ENCODE data around the gene SPAG17.

Gene SPAG17

DNA sequence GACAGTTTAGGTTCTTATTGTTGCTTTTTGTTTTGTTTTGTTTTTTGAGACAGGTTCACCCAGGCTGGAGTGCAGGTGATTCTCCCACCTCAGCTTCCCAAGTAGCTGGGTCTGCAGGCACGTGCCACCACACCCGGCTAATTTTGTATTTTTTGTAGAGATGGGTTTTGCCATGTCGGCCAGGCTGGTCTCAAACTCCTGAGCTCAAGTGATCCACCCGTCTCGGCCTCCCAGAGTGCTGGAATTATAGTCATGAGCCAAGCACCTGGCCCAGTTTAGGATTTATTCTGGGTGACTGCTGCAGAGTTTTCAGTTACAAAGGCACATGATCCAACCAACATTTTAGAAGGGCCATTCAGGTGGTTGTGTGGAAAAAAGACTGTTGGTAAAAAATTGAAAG, 102.0 kb downstream of the SPAG17 start:
- no CpG with 5 or more reads among the region's 5 CpGs for WGBS, 2 donors (ENCODE audit: extremely low coverage in 2 of 2, insufficient read length in 2 of 2, insufficient replicate concordance in 1 of 2)

DNA sequence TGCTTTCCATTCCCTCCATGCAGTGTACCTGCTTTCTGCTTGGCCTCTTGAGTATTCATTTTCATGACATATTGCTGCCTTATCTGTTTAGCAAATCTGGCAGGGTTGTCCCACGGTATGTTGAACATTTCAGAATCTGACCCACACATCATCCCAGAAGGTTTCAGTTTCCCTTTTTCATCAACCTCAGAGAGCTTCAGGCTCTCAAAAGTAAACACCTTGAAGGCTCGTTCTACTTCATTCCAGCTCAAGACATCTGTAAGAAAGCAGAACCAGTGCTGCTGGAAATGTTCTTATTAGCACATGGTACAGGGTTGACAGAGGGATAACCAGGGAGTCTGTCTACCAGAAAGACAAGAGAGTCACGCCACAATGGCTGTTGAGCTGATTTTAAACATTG, 103.6 kb downstream of the SPAG17 start:
- Histone ChIP-seq H3K9ac (ENCODE audit: low read depth, low read length, poor library complexity) (no peak overlapping the region), H4K91ac (ENCODE audit: low read depth, low read length, poor library complexity) (no peak overlapping the region), H3K4me3 (ENCODE audit: low read length in 2 of 2) (no peak overlapping the region), H3K4ac (ENCODE audit: low read length) (no peak overlapping the region), H2BK15ac (ENCODE audit: low read length) (no peak overlapping the region), H2AK5ac (ENCODE audit: low read depth, low read length) (no peak overlapping the region), H3K27me3 (ENCODE audit: control insufficient read depth in 3 of 3, insufficient read depth in 3 of 3, low read depth in 1 of 3, low read length in 3 of 3) (no peaks in the 10 kb centered on the region), H3K4me1 (ENCODE audit: control insufficient read depth in 2 of 2, insufficient read depth in 1 of 2, low read depth in 1 of 2, low read length in 2 of 2) (no peaks in the 10 kb centered on the region), H3K79me1 (ENCODE audit: low read depth, low read length) (no peaks in the 10 kb centered on the region), H3K23ac (ENCODE audit: low read depth, low read length, poor library complexity) (no peak overlapping the region), H3K4me2 (ENCODE audit: insufficient read depth, low read length, poor library complexity, severe bottlenecking) (no peak overlapping the region), H2BK120ac (ENCODE audit: low read depth, low read length) (no peak overlapping the region), H3K9me3 (replicated peaks in 1 of 2; ENCODE audit: control insufficient read depth in 2 of 2, insufficient read depth in 1 of 2, low read depth in 1 of 2, low read length in 2 of 2) (no peaks in the 10 kb centered on the region), H3K18ac (ENCODE audit: low read length) (no peak overlapping the region), H2AFZ (ENCODE audit: low read length) (no peak overlapping the region), H3K14ac (ENCODE audit: low read length) (no peak overlapping the region), H3K36me3 (replicated peaks in 1 of 2; ENCODE audit: control insufficient read depth in 2 of 2, insufficient read depth in 2 of 2, low read length in 2 of 2) (no peaks in the 10 kb centered on the region), H2BK5ac (ENCODE audit: low read length) (no peak overlapping the region), H4K8ac (ENCODE audit: low read depth, low read length) (no peak overlapping the region), H3K27ac (replicated peaks; ENCODE audit: low read length) (no peak overlapping the region), H2BK12ac (ENCODE audit: low read length) (no peak overlapping the region)
- no peak for DNase-seq (ENCODE audit: low spot score)
- WGBS, 2 donors (ENCODE audit: extremely low coverage in 2 of 2, insufficient read length in 2 of 2, insufficient replicate concordance in 1 of 2), result no CpG with 5 or more reads among the region's 3 CpGs

More for the DNA sequence above, 102.0 kb downstream of the SPAG17 start:
- H2AK5ac ChIP-seq (ENCODE audit: low read depth, low read length), result no peak overlapping the region
- H4K91ac ChIP-seq (ENCODE audit: low read depth, low read length, poor library complexity), result no peak overlapping the region
- no peak overlapping the region for H3K27ac ChIP-seq (replicated peaks; ENCODE audit: low read length)
- H3K27me3 ChIP-seq (ENCODE audit: control insufficient read depth in 3 of 3, insufficient read depth in 3 of 3, low read depth in 1 of 3, low read length in 3 of 3), result no peaks in the 10 kb centered on the region
- H3K9me3 ChIP-seq (replicated peaks in 1 of 2; ENCODE audit: control insufficient read depth in 2 of 2, insufficient read depth in 1 of 2, low read depth in 1 of 2, low read length in 2 of 2), result no peaks in the 10 kb centered on the region
- H3K23ac ChIP-seq (ENCODE audit: low read depth, low read length, poor library complexity), result no peak overlapping the region
- no peak overlapping the region for H3K4ac ChIP-seq (ENCODE audit: low read length)
- no peak overlapping the region for H2AFZ ChIP-seq (ENCODE audit: low read length)
- H3K9ac ChIP-seq (ENCODE audit: low read depth, low read length, poor library complexity), result no peak overlapping the region
- H2BK120ac ChIP-seq (ENCODE audit: low read depth, low read length), result no peak overlapping the region
- no peak overlapping the region for H3K4me3 ChIP-seq (ENCODE audit: low read length in 2 of 2)
- no peak overlapping the region for H2BK12ac ChIP-seq (ENCODE audit: low read length)
- H3K4me2 ChIP-seq (ENCODE audit: insufficient read depth, low read length, poor library complexity, severe bottlenecking), result no peak overlapping the region
- no peak overlapping the region for H2BK15ac ChIP-seq (ENCODE audit: low read length)
- H3K36me3 ChIP-seq (replicated peaks in 1 of 2; ENCODE audit: control insufficient read depth in 2 of 2, insufficient read depth in 2 of 2, low read length in 2 of 2), result no peaks in the 10 kb centered on the region
- no peak overlapping the region for H3K14ac ChIP-seq (ENCODE audit: low read length)
- no peak overlapping the region for H4K8ac ChIP-seq (ENCODE audit: low read depth, low read length)
- no peaks in the 10 kb centered on the region for H3K4me1 ChIP-seq (ENCODE audit: control insufficient read depth in 2 of 2, insufficient read depth in 1 of 2, low read depth in 1 of 2, low read length in 2 of 2)
- H3K18ac ChIP-seq (ENCODE audit: low read length), result no peak overlapping the region
- no peak for DNase-seq (ENCODE audit: low spot score)
- H3K79me1 ChIP-seq (ENCODE audit: low read depth, low read length), result no peaks in the 10 kb centered on the region
- H2BK5ac ChIP-seq (ENCODE audit: low read length), result no peak overlapping the region

DNA sequence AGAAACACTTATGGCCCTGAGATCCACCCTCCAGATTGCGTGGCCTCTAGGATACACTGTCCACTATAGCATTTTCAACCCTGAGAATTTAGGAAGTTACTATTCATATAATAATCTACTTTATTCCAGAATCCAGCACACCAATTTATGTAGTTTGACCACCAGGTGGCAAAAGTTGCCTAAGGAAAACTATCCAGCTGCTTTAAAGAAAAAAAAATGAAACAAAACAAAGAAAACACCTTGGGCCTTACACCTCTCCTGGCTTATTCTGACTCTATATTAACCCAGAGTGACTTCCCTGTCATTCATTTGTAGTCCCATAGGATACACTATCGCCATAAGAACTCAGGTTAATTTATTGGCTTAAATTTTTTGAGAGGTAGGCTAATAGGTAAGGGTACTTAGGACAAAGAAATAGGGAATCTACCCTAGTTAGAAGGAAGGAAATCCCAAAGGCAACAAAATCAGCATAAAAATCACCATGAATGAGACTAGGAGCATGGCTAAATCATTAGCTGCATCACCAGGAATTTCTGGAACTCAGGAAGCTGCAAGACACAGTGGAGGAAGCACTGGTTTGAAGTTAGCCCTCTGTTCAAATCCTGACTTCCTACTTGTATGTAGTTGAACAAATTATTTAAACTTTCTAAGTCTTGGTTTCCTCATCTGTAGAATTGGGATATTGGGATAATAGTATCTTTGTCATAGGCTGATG, 107.5 kb downstream of the SPAG17 start:
- Histone ChIP-seq H4K8ac (ENCODE audit: low read depth, low read length) (no peak overlapping the region), H3K4ac (ENCODE audit: low read length) (no peak overlapping the region), H3K4me2 (ENCODE audit: insufficient read depth, low read length, poor library complexity, severe bottlenecking) (no peak overlapping the region), H3K14ac (ENCODE audit: low read length) (no peak overlapping the region), H2BK15ac (ENCODE audit: low read length) (no peak overlapping the region), H4K91ac (ENCODE audit: low read depth, low read length, poor library complexity) (no peak overlapping the region), H2BK12ac (ENCODE audit: low read length) (no peak overlapping the region), H3K9ac (ENCODE audit: low read depth, low read length, poor library complexity) (no peak overlapping the region), H3K36me3 (replicated peaks in 1 of 2; ENCODE audit: control insufficient read depth in 2 of 2, insufficient read depth in 2 of 2, low read length in 2 of 2) (no peaks in the 10 kb centered on the region), H3K23ac (ENCODE audit: low read depth, low read length, poor library complexity) (no peak overlapping the region), H2AFZ (ENCODE audit: low read length) (peak overlapping the region; percentile 6), H3K27me3 (ENCODE audit: control insufficient read depth in 3 of 3, insufficient read depth in 3 of 3, low read depth in 1 of 3, low read length in 3 of 3) (no peaks in the 10 kb centered on the region), H2BK5ac (ENCODE audit: low read length) (no peak overlapping the region), H3K18ac (ENCODE audit: low read length) (no peak overlapping the region), H3K4me1 (ENCODE audit: control insufficient read depth in 2 of 2, insufficient read depth in 1 of 2, low read depth in 1 of 2, low read length in 2 of 2) (peaks cover 0 to 2% of the 10 kb centered on the region in 2 donors), H3K9me3 (replicated peaks in 1 of 2; ENCODE audit: control insufficient read depth in 2 of 2, insufficient read depth in 1 of 2, low read depth in 1 of 2, low read length in 2 of 2) (no peaks in the 10 kb centered on the region), H3K4me3 (ENCODE audit: low read length in 2 of 2) (no peak overlapping the region), H2BK120ac (ENCODE audit: low read depth, low read length) (no peak overlapping the region), H3K79me1 (ENCODE audit: low read depth, low read length) (no peaks in the 10 kb centered on the region), H2AK5ac (ENCODE audit: low read depth, low read length) (no peak overlapping the region), H3K27ac (replicated peaks; ENCODE audit: low read length) (no peak overlapping the region)
- peak; percentile 5 for DNase-seq (ENCODE audit: low spot score)
- no CpG with 5 or more reads among the region's 2 CpGs for WGBS, 2 donors (ENCODE audit: extremely low coverage in 2 of 2, insufficient read length in 2 of 2, insufficient replicate concordance in 1 of 2)

DNA sequence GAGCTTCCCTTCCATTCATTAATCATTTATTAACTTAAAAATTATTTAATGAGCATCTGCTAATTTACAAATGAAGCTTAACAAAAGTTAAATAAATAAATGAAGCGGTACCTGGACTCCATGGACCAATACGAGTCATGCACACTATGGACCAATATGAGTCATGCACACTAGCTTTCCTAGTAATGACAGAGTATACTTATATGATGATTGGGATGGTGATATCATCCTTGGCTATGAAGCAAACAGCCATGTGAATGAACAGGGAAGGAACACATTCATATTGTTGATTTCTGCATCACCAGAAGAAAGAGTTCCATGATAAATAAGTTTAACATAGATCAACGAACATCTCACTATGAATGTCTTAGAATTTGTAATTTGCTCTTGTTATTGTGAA, 109.9 kb downstream of the SPAG17 start:
- Histone ChIP-seq H3K4me2 (ENCODE audit: insufficient read depth, low read length, poor library complexity, severe bottlenecking) (no peak overlapping the region), H3K36me3 (replicated peaks in 1 of 2; ENCODE audit: control insufficient read depth in 2 of 2, insufficient read depth in 2 of 2, low read length in 2 of 2) (no peaks in the 10 kb centered on the region), H3K27me3 (ENCODE audit: control insufficient read depth in 3 of 3, insufficient read depth in 3 of 3, low read depth in 1 of 3, low read length in 3 of 3) (no peaks in the 10 kb centered on the region), H3K9ac (ENCODE audit: low read depth, low read length, poor library complexity) (no peak overlapping the region), H3K9me3 (replicated peaks in 1 of 2; ENCODE audit: control insufficient read depth in 2 of 2, insufficient read depth in 1 of 2, low read depth in 1 of 2, low read length in 2 of 2) (no peaks in the 10 kb centered on the region), H2BK12ac (ENCODE audit: low read length) (no peak overlapping the region), H2AFZ (ENCODE audit: low read length) (no peak overlapping the region), H3K79me1 (ENCODE audit: low read depth, low read length) (no peaks in the 10 kb centered on the region), H3K14ac (ENCODE audit: low read length) (no peak overlapping the region), H2BK5ac (ENCODE audit: low read length) (no peak overlapping the region), H4K91ac (ENCODE audit: low read depth, low read length, poor library complexity) (no peak overlapping the region), H2BK15ac (ENCODE audit: low read length) (no peak overlapping the region), H3K27ac (replicated peaks; ENCODE audit: low read length) (no peak overlapping the region), H2AK5ac (ENCODE audit: low read depth, low read length) (no peak overlapping the region), H3K4ac (ENCODE audit: low read length) (no peak overlapping the region), H3K4me3 (ENCODE audit: low read length in 2 of 2) (no peak overlapping the region), H3K4me1 (ENCODE audit: control insufficient read depth in 2 of 2, insufficient read depth in 1 of 2, low read depth in 1 of 2, low read length in 2 of 2) (peaks cover 0 to 2% of the 10 kb centered on the region in 2 donors), H2BK120ac (ENCODE audit: low read depth, low read length) (no peak overlapping the region), H3K23ac (ENCODE audit: low read depth, low read length, poor library complexity) (no peak overlapping the region), H3K18ac (ENCODE audit: low read length) (no peak overlapping the region), H4K8ac (ENCODE audit: low read depth, low read length) (no peak overlapping the region)
- WGBS, 2 donors (ENCODE audit: extremely low coverage in 2 of 2, insufficient read length in 2 of 2, insufficient replicate concordance in 1 of 2), result no CpG with 5 or more reads among the region's 3 CpGs
- no peak for DNase-seq (ENCODE audit: low spot score)
